Spinal cord (tissue), 10 donors: ENCODE results near the gene CPN2. TPM values are rescaled to one million over a fixed set of nuclear protein-coding genes. Genes with fewer than 3 reads are reported as not detected.

ENCODE experiments used
- DNase-seq, 6 donors: peaks; one replicate each; pipeline versions ENCODE4 v3.0.0 to v3.0.0-alpha.2; 2013 to 2015; ENCODE audit warnings: low spot score in 6 of 6, low read depth in 4 of 6
- H3K27ac ChIP-seq: one replicate; pipeline ENCODE4 v1.5.1; 2013; ENCODE audit warnings: low read depth, low read length, control low read depth
- H3K27me3 ChIP-seq: one replicate; pipeline ENCODE4 v1.6.1; 2013; ENCODE audit warnings: low read length; ENCODE audit not compliant: control insufficient read depth, insufficient read depth
- H3K36me3 ChIP-seq: one replicate; pipeline ENCODE4 v1.6.1; 2013; ENCODE audit warnings: low read length; ENCODE audit not compliant: control insufficient read depth, insufficient read depth
- H3K4me1 ChIP-seq: one replicate; pipeline ENCODE4 v1.6.1; 2013; ENCODE audit warnings: low read length; ENCODE audit not compliant: control insufficient read depth, insufficient read depth
- H3K4me3 ChIP-seq: one replicate; pipeline ENCODE4 v1.5.1; 2013; ENCODE audit warnings: low read depth, low read length, control low read depth
- H3K9me3 ChIP-seq: one replicate; pipeline ENCODE4 v1.6.1; 2013; ENCODE audit warnings: low read length; ENCODE audit not compliant: control insufficient read depth, insufficient read depth
- WGBS: methylation state at CpG from one replicate; pipeline ENCODE4 v1.1.5; 2013; ENCODE audit warnings: missing lambda C conversion rate; ENCODE audit not compliant: insufficient coverage; 5-methylcytosine and 5-hydroxymethylcytosine counted together
- polyA plus RNA-seq, 2 donors: library from polyadenylated mRNA; unstranded; fragments of 120-200 nt; gene quantifications; one replicate each; pipeline ENCODE4 v1.2.1, GENCODE V29; 2013; ENCODE audit not compliant: insufficient read length in 2 of 2
- total RNA-seq, 2 donors: library from RNA; depleted of rRNA in 1 of 2; stranded (reverse); fragments of 120-200 nt in 1 of 2; fragments of >200 nt in 1 of 2; gene quantifications; one replicate each; pipeline versions ENCODE4 v1.2.3 to v1.2.4, GENCODE V29; 2013 to 2014
- donor health status: healthy.

CPN2 gene
- total and polyA plus RNA-seq, 4 donors, result not detected

GRCh38 chr3:194382196-194382891 lies 31.2 kb upstream of the CPN2 start:
- no peaks in the 10 kb centered on the region for H3K36me3 ChIP-seq
- H3K4me3 ChIP-seq, result no peak overlapping the region
- no peak for DNase-seq
- H3K4me1 ChIP-seq, result peaks cover 19% of the 10 kb centered on the region
- H3K27ac ChIP-seq, result no peak overlapping the region
- 65% methylated on average over 17 of the region's 20 CpGs for WGBS
- H3K27me3 ChIP-seq, result no peaks in the 10 kb centered on the region
- no peaks in the 10 kb centered on the region for H3K9me3 ChIP-seq

DNA sequence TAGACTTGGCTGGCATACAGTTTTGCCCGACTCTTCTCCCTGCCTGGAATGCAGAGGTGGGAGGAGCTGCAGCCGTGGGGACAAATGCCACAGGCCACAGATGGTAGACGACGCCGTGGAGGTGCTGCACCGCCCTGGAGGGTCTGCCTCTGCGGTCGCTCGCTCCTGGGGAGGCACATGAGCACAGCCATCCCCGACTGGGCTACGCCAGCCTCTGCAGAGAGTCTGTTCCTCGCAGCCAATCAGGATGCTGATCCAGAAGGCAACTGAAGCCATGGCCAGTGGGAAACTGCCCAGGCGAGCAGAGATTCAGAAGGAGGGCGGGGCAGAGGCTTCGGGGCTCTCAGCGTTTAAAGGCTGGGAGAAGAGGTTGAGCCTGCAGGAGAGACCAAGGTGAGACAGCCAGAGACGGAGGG lies 30.3 kb upstream of the CPN2 start:
- peak in 2 of 6 donors; percentile 47 to 88 for DNase-seq
- Histone ChIP-seq H3K27me3 (no peaks in the 10 kb centered on the region), H3K4me1 (peaks cover 19% of the 10 kb centered on the region), H3K9me3 (no peaks in the 10 kb centered on the region), H3K4me3 (no peak overlapping the region), H3K27ac (no peak overlapping the region), H3K36me3 (no peaks in the 10 kb centered on the region)
- 36% methylated on average over 17 of the region's 17 CpGs for WGBS

- Histone ChIP-seq H3K36me3 (no peaks in the 10 kb centered on the region), H3K4me1 (peaks cover 25% of the 10 kb centered on the region), H3K4me3 (no peak overlapping the region), H3K9me3 (no peaks in the 10 kb centered on the region), H3K27me3 (no peaks in the 10 kb centered on the region), H3K27ac (no peak overlapping the region)
- DNase-seq, result peak in 1 of 6 donors; percentile 66
- 65% methylated on average over 7 of the region's 7 CpGs for WGBS
These were observed 29.2 kb upstream of the CPN2 start for GRCh38 chr3:194380326-194380725.

DNA sequence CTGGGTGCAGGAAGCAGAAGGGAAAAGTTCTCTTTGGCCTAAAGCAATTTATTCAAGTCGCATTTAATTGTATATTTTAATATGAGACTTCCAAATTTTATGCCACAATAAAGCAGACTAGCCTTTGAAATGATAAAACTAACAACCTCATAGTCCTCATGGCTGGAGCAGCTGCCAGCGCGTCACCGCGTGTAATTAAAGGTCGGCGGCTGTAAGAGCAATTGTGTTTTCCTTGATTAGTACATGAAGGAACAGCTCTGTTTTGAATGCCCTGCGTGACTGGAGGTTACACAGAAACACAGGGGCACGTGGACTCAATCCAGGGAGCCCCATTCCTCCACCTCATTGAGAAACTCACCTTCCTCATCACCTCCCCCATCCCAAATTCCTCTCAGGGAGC lies 28.5 kb upstream of the CPN2 start:
- H3K4me3 ChIP-seq, result no peak overlapping the region
- DNase-seq, result peak in 1 of 6 donors; percentile 53
- H3K4me1 ChIP-seq, result peaks cover 30% of the 10 kb centered on the region
- no peaks in the 10 kb centered on the region for H3K27me3 ChIP-seq
- H3K9me3 ChIP-seq, result no peaks in the 10 kb centered on the region
- H3K27ac ChIP-seq, result no peak overlapping the region
- no CpG with 5 or more reads among the region's 9 CpGs for WGBS
- H3K36me3 ChIP-seq, result no peaks in the 10 kb centered on the region

DNA sequence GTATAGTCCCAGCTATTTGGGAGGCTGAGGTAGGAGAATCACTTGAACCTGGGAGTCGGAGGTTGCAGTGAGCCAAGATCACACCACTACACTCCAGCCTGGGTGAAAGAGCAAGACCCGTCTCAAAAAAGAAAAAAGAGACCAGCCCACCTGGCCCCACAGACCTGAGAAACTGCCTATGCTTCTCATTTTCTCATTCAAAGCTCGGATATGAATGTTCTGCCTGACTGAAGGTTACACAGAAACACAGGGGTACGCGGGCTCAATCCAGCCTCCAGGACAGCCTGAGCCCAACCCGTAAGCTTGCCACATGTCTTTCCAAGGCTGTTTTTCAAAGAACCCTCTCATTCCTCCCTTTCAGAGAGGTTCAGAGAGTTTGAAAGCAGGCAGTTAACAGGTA lies 28.1 kb upstream of the CPN2 start:
- Histone ChIP-seq H3K36me3 (no peaks in the 10 kb centered on the region), H3K27me3 (no peaks in the 10 kb centered on the region), H3K9me3 (no peaks in the 10 kb centered on the region), H3K4me3 (no peak overlapping the region), H3K4me1 (peaks cover 30% of the 10 kb centered on the region), H3K27ac (no peak overlapping the region)
- 67% methylated on average over 1 of the region's 6 CpGs for WGBS
- no peak for DNase-seq

DNA sequence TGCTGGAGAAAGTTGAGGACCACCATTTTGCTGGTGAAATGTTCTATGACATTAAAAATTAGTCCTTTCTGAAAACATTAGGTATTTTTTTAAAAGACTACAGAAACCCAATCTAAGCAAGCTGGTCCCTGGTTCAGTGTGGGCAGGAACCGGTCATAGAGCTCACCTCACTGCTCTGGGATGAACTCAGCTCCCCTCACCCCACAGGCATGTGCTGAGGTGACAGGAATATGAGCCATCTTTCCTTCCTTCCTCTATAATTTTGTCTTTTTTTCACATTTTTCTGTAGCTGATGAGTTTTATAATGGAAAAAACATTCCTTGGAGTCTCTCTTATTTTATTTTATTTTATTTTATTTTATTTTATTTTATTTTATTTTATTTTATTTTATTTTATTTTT lies 26.6 kb upstream of the CPN2 start:
- no peak for DNase-seq
- WGBS, result no CpG with 5 or more reads among the region's 1 CpG

DNA sequence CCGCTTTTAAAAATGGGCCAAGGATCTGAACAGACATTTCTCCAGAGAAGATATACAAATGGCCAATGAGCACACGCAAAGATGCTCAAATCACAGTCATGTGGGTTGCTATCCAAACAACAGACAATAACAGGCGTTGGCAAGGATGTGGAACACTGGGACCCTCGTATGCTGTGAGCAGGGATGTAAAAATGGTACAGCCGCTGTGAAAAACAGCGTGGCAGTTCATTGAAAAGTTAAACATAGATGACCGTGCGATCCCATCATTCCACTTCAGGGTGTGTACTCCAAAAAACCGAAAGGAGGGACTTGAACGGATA lies 25.1 kb upstream of the CPN2 start:
- H3K27ac ChIP-seq, result no peak overlapping the region
- peak in 1 of 6 donors; percentile 68 for DNase-seq
- WGBS, result 83% methylated on average over 7 of the region's 10 CpGs

More for the DNA sequence above, 26.6 kb upstream of the CPN2 start:
- Histone ChIP-seq H3K4me3 (no peak overlapping the region), H3K36me3 (no peaks in the 10 kb centered on the region), H3K27me3 (no peaks in the 10 kb centered on the region), H3K9me3 (no peaks in the 10 kb centered on the region), H3K4me1 (peaks cover 28% of the 10 kb centered on the region), H3K27ac (no peak overlapping the region)

GRCh38 chr3:194375473-194376240 lies 24.5 kb upstream of the CPN2 start:
- peak in 1 of 6 donors; percentile 57 for DNase-seq
- Histone ChIP-seq H3K27ac (no peak overlapping the region), H3K4me3 (no peak overlapping the region), H3K27me3 (no peaks in the 10 kb centered on the region), H3K9me3 (no peaks in the 10 kb centered on the region), H3K36me3 (no peaks in the 10 kb centered on the region), H3K4me1 (peaks cover 15% of the 10 kb centered on the region)
- 53% methylated on average over 8 of the region's 15 CpGs for WGBS

More for the DNA sequence above, 25.1 kb upstream of the CPN2 start:
- peaks cover 16% of the 10 kb centered on the region for H3K4me1 ChIP-seq
- no peaks in the 10 kb centered on the region for H3K36me3 ChIP-seq
- no peaks in the 10 kb centered on the region for H3K27me3 ChIP-seq
- H3K9me3 ChIP-seq, result no peaks in the 10 kb centered on the region
- H3K4me3 ChIP-seq, result no peak overlapping the region

GRCh38 chr3:194374935-194375334 lies 23.8 kb upstream of the CPN2 start:
- Histone ChIP-seq H3K4me3 (no peak overlapping the region), H3K27me3 (no peaks in the 10 kb centered on the region), H3K4me1 (peaks cover 19% of the 10 kb centered on the region), H3K27ac (no peak overlapping the region), H3K36me3 (no peaks in the 10 kb centered on the region), H3K9me3 (no peaks in the 10 kb centered on the region)
- WGBS, result 27% methylated on average over 4 of the region's 10 CpGs
- peak in 1 of 6 donors; percentile 62 for DNase-seq

DNA sequence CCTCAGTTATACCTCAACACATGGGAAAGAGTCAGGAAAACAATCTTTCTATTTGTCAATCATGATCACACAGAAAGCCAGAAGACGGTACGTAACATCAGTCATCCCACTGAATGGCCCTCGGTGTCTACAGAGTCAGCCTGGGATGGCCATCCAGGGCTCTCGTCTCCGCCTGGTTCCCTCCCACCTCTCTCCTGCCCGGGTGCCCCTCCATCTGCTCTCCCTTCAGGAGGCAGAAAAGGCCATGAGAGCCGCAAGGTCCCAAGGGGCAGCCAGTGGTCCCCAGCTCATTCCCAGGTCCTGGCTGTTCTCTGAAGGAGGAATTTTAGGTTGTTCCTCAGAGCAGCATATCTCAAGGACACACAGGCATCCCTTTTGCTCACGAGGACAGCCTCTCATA lies 22.8 kb upstream of the CPN2 start:
- H3K27ac ChIP-seq, result no peak overlapping the region
- H3K9me3 ChIP-seq, result no peaks in the 10 kb centered on the region
- peaks cover 29% of the 10 kb centered on the region for H3K4me1 ChIP-seq
- DNase-seq, result no peak
- no peaks in the 10 kb centered on the region for H3K36me3 ChIP-seq
- WGBS, result 51% methylated on average over 7 of the region's 8 CpGs
- peaks cover 8% of the 10 kb centered on the region for H3K27me3 ChIP-seq
- no peak overlapping the region for H3K4me3 ChIP-seq
